ENCODE data around the gene MT1X.
A peak's percentile ranks its signal among the peaks of the same experiment; 100 is the strongest.
"Not testable (repeated sequence)": the region's sequence is repeated elsewhere in the genome, so short reads cannot be mapped to it uniquely, and the experiment has no call there.

MT1X gene

DNA sequence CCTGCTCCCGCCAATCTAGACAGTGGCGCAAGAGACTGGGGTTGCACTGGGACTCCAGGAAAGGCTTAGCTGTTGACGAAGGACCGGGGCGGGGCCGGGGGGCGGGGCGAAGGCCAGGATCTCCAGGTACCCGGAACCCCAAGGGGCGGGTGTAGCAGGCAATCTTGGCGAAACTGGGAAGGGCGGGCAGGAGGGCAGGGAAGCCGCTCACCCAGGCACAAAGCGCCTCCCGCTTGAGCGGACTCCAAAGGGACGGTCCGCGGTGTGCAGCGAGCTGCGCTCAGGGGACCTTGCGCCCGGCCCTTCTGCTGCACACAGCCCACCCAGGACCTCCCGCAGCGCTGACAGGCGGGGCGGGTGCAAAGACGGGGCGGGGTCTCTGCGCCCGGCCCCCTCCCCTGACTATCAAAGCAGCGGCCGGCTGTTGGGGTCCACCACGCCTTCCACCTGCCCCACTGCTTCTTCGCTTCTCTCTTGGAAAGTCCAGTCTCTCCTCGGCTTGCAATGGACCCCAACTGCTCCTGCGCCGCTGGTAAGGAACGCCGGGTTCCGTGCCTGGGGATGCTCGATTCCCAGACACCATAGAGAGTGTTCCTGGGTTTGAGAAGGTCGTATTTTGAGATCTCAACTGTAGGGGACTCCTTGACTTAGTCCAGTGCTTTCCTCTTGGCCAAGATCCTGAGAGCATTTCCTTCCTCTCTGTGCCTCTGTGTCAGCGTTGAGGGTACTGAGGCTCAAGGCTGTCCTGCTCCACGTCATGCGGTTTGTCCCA is 24.5 kb upstream of the MT1X start, which contains the start of gene MT1F:
Gene MT1F (plus strand): TSS at position 405 of the 772 bp plus-strand sequence. CDS start 100 bp downstream, at position 505.
- DNase-seq, result peak; percentile 63

DNA sequence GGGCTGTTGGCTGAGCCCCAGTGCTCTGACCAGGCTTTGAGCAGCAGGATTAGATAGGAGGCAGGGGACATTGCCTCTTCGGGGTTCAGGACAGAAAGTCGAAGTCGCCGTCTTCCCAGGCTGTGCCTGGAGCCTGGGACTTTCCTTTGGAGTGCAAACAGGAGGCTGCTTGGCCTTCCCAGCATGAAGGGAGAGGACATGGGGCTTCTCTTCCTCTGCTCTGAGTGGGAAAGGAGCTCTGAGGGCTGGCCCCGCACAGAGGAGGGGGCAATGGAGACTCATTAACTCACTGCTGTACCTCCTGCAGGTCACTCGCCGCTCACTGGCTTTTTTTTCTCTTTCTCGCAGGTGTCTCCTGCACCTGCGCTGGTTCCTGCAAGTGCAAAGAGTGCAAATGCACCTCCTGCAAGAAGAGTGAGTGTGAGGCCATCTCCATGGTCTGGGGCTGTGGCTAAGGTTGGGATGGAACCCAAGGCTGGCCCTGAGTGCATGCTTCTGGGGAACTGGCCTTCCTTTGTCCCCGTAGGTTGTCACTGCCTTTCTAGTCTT is 23.9 kb upstream of the MT1X start:
- DNase-seq, result no peak

DNA sequence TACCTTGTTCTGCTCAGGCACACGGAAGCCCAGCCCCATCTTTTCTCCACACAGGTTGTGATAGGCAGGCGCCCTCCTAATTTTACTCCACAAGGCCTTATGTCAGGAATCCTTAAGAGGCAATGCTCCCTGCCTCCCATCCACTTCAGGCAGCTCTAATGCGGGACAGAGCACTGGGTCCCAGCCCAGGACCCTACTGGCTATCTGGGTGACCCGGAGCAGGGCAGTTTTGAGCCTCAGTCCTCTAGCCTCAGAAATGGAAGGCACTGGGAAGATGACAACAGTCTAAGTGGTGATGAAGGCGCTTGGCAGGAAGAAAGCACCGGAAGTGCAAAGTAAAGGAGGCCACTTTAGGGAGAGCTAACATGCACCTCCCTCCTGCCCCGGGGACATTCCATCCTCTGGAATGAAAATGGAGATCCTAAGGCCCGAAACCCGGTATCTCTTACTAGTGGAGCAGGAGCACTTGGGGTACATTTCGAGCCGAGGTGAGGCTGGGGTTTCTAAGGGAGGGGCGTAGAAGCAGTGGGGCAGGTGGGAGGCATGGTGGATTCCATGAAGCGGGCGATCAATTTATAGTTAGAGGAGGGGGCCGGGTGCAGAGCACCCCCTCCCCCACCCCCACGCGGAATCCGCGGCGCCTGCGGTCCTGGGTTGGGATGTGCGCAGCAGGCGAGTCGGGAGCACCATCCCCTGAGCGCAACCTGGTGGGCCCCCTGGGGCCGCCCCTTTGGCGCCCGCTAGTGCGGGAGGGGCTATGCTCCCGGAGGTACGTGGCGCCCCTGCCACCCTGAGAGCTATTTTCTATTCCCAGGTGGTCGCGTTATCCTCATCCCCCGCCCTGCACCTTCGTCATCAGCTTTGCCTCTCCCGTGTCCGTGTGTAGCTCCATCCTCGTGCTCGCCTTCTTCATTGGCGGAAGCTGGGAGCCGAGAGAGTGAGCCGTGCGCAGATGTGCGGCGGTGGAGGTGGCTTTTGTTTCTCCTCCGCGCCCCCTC is 19.6 kb upstream of the MT1X start:
- DNase-seq, result no peak

DNA sequence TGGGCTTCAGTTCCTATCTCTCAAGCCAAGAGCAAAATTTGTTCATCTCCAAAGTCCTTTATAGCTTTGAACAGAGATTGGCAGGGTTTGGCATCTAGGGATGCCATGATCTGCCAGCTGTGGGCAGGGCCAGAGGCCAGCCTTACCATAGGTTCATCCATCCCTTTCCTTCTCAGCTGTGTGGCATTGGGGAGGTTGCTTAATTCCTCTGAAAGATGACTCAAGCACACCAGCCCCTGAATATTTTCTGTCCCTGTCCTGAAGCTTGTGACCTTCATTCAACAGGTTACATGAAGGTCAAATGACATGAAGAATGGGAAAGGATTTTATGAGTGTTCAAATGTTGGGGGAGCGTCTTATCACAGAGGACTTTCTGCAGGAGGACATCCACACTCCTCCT is 17.8 kb upstream of the MT1X start:
- DNase-seq, result no peak

DNA sequence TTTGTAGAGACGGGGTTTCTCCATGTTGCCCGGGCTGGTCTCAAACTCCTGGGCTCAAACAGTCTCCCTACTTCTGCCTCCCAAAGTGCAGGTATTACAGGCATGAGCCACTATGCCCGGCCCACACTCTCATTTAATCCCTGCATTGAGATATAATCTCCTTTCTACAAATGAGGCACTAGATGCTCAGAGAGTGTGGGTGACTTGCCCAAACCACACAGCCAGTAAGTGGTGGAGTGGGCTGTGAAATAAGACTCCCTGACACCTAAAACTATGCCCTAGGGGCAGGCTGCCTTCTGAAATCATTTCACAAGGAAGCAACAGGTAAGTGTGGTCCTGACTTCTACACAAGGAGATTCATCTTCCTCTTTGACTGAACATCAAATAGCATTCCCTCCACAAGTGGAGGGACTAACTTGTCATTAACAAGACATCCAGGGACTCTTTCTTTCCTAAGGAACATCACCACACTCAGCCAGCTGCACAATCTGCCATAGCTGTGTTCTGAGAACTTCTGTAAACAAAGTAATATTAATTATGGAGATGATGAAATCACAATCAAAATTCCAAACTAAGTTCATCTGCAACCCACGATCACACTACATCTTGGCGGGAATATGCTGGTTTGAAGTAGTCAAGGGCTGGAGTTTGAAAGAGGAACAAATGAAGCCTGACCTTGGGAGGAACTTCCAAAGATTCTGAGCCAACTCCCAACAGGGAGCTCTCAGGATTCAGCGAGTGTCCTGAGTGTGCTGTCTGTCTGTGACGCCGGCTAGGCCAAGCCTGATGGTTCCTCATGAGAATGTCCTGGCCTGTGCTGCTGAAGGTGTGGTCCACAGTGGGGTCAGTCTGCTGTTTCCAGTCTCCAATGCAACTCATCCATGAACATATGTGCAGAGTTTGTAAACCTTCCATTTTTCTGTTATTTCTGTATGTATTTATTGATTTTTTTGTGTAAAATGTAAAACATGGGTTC is 16.7 kb upstream of the MT1X start:
- not testable (repeated sequence) for DNase-seq

DNA sequence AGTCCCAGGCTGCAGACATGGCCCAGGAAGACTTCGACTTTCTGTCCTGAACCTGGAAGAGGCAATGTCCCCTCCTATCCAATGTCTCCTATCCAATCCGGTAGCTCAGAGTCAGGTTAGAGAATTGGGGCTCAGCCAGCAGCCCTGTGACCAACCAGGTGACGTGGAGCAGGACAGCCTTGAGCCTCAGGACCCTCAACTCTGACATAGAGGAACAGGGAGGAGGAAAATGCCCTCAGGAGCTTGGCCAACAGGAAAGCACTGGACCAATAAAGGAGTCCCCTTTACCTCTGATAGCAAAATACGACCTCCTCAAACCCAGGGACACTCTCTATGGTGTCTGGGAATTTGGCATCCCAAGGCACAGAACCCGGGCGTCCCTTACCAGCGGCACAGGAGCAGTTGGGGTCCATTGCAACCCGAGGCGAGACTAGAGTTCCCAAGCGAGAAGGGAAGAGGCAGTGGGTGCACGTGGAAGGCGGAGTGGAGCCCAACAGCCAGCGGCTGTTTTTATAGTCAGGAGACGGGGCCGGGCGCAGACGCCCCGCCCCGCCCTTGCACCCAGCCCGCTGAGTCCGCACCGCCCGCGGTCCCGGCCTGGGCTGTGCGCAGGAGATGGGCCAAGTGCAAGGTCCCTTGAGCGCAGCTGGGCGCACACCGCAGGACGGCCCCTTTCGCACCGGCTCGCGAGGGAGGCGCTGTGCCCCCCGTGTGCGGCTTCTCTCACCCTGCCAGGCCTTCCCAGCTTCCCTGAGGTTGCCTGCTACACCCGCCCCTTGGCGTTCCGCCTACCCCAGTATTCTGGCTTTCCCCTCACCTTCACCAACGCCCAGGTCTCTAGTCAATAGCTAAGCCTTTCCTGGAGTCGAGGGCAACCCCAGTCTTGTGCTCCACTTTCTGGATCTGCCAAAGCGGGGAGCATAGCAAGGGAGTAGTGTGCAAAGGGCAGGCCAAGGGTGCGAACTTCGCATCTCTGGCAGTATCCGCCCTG is 14.4 kb upstream of the MT1X start, which contains the start of gene MT1G:
Gene MT1G (minus strand): TSS at position 485 of the 991 bp plus-strand sequence. CDS start 72 bp downstream, at position 413.
- no peak for DNase-seq

DNA sequence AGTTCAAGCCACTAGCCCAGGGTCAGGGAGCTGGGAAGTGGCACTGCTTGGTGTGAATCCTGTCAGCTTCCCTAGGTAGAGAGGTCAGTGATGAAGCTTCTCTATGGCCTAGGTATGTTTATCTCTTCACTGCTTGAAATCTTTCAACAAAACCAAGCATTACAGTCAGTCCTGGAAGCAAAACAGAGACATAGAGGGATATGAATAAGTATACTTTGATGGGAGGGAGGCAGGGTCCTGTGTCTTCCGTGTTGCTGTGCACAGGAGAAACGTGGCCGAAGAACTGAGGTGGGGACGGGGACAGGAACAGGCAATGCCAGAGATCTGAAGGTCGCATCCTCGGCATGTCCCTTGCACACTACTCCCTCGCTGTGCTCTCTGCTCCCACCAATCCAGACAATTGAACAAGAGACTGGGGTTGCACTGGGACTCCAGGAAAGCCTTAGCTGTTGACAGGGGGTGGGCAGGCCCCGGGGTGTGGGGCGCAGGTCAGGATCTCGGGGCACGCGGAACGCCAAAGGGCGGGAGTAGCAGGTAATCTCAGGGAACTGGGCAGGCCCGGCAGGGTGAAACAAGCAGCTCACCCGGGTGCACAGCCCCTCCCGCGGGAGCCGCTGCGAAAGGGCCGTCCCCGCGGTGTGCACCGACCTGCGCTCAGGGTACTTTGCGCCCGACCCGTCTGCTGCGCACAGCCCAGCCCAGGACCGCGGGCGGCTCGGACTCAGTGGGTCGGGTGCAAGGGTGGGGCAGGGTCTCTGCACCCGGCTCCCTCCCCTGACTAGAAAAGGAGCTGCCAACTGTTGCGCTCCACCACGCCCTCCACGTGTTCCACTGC is 13.0 kb upstream of the MT1X start, which contains the start of gene MT1H:
Gene MT1H (plus strand): TSS at position 810 of the 835 bp plus-strand sequence. CDS start 71 bp downstream, outside the sequence.
- no peak for DNase-seq

DNA sequence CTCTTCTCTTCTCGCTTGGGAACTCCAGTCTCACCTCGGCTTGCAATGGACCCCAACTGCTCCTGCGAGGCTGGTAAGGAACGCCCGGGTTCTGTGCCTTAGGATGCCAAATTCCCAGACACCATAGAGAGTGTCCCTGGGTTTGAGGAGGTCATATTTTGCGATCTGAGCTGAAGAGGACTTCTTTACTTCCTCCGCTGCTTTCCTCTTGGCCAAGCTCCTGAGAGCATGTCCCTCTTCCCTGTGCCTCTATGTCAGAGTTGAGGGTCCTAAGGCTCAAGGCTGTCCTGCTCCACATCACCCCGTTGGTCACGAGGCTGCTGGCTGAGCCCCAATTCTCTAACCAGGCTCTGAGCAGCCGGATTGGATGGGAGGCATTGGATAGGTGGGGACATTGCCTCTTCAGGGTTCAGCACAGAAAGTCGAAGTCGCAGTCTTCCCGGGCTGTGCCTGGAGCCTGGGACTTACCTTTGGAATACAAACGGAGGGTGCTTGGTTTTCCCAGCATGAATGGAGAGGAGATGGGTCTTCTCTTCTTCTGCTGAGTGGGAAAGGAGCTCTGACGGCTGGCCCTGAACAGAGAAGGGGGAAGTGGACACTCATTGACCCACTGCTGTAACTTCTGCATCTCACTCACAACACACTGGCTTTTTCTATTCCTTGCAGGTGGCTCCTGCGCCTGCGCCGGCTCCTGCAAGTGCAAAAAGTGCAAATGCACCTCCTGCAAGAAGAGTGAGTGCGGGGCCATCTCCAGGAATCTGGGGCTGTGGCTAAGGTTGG is 12.2 kb upstream of the MT1X start:
- no peak for DNase-seq

DNA sequence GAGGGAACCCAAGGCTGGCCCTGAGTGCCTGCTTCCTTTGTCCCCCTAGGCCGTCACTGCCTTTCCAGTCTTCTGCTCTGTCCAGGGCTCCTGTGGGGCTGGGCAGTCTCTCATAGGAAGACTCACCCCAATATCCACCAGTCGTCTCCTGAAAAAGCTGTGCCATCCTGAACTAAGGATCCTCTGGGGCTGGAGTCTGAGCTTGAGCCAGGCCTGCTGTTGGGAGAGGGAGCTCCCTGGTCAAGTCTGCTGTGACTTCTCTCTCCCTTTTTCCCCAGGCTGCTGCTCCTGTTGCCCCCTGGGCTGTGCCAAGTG is 11.7 kb upstream of the MT1X start:
- DNase-seq, result no peak

DNA sequence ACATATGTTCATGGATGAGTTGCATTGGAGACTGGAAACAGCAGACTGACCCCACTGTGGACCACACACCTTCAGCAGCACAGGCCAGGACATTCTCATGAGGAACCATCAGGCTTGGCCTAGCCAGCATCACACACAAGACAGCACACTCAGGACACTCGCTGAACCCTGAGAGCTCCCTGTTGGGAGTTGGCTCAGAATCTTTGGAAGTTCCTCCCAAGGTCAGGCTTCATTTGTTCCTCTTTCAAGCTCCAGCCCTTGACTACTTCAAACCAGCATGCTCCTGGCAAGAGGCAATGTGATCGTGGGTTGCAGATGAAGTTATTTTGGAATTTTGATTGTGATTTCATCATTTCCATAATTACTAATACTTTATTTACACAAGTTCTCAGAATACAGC is 10.6 kb upstream of the MT1X start:
- DNase-seq, result not testable (repeated sequence)

DNA sequence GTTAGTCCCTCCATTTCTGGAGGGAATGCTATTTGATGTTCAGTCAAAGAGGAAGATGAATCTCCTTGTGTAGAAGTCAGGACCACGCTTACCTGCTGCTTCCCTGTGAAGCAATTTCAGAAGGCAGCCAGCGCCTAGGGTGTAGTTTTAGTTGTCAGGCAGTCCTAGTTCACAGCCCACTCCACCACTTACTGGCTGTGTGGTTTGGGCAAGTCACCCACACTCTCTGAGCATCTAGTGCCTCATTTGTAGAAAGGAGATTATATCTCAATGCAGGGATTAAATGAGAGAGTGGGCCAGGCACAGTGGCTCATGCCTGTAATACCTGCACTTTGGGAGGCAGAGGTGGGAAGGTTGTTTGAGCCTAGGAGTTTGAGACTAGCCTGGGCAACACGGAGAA is 10.1 kb upstream of the MT1X start:
- DNase-seq, result not testable (repeated sequence)

DNA sequence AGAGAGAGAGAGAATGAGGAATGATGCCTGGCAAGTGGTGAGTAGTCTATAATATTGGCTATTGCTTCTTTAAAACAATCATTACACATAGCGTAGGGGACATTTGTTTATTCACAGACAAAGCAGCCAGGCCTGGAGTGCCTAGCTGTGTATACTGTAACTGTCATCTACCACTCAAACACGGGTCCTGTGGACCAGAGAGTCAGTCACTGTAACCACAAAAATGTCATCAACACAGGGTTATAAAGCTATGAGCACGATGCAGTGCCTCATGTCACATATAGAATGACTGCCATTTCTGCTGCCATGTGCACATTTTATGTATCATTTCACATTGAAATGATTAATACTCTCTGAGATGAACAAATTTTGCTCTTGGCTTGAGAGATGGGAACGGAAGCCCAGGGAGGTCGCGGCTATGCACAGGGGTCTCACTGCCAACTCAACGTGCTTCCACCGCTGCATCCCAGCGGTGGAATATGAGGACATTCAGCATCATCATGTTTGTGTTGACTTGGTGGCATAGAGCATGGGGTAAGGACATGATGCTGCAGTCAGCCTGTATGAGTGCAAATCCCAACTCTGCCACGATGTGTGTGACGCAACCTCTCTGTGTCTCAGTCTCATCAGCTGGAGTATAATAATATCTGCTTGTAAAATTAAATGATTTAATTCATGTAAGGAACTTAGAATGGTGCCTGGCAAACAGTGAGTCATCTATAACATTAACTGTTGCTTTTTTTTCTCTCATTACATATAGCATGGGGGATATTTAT is 9.3 kb upstream of the MT1X start:
- no peak for DNase-seq

DNA sequence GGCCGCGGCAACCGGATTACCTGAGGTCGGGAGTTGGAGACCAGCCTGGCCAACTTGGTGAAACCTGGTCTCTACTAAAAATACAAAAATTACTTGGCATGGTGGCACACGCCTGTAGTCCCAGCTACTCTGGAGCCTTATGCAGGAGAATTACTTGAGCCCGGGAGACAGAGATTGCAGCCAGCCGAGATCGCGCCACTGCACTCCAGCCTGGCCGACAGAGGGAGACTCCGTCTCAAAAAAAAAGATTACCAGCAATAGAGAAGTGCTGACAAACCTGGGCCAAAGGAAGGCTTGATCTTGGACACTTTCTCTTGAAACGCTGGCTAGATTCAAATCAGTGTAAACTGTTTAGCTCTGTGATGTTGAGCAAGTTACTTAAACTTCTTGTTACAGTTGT is 8.3 kb upstream of the MT1X start:
- no peak for DNase-seq

DNA sequence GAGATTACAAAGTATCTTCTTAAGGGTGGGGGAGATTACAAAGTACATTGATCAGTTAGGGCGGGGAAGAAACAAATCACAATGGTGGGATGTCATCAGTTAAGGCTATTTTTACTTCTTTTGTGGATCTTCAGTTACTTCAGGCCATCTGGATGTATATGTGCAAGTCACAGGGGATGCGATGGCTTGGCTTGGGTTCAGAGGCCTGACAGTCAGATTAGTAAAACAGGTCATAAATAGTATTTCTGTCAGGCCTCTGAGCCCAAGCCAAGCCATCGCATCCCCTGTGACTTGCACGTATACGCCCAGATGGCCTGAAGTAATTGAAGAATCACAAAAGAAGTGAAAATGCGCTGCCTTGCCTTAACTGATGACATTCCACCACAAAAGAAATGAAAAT is 7.7 kb upstream of the MT1X start:
- not testable (repeated sequence) for DNase-seq

DNA sequence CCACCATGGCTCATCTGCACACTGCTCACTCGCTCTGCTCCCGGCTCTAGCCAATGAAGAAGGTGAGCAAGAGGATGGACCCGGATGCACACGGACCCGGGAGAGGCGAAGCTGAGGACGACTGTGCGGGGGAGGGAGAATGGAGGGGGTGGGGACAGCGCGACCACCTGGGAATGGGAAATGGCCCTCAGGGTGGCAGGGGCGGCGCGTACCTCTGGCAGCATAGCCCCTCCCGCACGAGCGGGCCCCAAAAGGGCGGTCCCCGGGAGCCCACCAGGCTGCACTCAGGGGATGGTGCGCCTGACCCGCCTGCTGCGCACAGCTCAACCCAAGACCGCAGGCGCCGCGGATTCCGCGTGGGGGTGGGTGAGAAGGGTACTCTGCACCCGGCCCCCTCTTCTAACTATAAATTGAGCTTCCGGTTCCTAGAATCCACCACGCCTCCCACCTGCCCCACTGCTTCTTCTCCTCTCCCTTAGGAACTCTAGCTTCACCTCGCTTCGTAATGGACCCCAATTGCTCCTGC is 6.5 kb upstream of the MT1X start:
- peak; percentile 40 for DNase-seq

DNA sequence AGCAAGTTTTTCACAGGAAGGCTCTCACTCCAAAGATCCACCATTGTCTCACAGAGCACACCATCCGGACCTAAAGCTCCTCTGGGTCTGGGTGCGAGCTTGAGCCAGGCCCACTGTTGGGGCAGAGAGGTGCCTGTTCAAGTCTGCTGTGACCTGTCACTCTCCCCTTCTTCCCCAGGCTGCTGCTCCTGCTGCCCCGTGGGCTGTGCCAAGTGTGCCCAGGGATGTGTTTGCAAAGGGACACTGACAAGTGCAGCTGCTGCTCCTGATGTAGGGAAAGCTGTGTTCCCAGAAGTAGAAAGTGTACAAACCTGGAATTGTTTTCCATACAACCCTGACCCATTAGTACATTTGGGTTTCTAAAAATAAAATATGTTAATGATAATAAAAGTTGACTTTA is 4.8 kb upstream of the MT1X start:
- no peak for DNase-seq

DNA sequence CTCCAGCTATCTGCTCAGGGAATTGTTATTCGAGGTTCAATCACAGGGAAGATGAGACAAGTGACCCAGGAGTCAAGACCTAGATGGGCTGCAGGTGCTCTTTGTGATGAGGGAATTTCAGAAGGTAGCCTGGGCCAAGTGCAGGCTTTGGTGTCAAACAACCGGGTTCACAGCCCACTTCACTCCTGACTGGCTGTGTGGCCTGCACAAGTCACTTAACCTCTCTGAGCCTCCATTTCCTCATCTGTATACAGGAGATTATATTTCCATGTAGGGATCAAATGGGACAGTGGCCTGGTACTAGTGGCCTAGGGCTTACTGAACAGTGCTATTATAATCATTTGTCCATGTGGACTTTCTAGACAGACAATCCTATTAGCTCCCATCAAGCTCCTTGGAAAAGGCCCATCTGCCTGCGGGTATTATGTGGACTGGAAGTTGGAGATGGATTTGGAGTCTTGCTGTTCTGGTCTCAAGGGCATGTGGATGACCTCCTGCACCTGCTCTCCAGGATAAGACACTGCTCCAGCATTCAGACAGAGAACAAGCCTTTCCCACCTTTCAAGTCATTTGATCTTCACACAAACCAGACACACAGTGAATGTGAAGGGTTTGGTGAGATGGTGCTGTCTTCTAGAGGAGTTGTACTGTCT is 3.1 kb upstream of the MT1X start:
- no peak for DNase-seq
